CD4-positive, alpha-beta memory T cell (primary cell): Measurements from ENCODE around the gene ABHD6. TPM values are rescaled to one million over a fixed set of nuclear protein-coding genes. Genes with fewer than 3 reads are reported as not detected.
A peak's percentile ranks its signal among the peaks of the same experiment; 100 is the strongest.

Source experiments
- CTCF ChIA-PET: fragments of 350-600 bp; sonication (Branson Sonifier 250); formaldehyde crosslinking; loops from one replicate; lab custom pipeline; 2021; ENCODE audit warnings: inconsistent platforms; ENCODE audit not compliant: partially characterized antibody; lab: Charles Lee
- POLR2A ChIA-PET: fragments of 350-600 bp; sonication (Branson Sonifier 250); formaldehyde crosslinking; loops from one replicate; lab custom pipeline; 2021; ENCODE audit not compliant: partially characterized antibody; lab: Charles Lee
- DNase-seq, 5 donors: peaks; one replicate each; pipeline versions ENCODE4 v3.0.0 to v3.0.0-alpha.2; 2020 to 2022; ENCODE audit warnings: mixed read lengths in 1 of 5
- H3K27ac ChIP-seq: one replicate; pipeline ENCODE4 v1.7.0; 2013; ENCODE audit warnings: low read depth, low read length
- H3K27me3 ChIP-seq: 2 replicates; pipeline ENCODE4 v1.7.0; 2013; ENCODE audit warnings: mild to moderate bottlenecking, low read length, moderate library complexity; ENCODE audit not compliant: insufficient read depth
- H3K36me3 ChIP-seq: 2 replicates; pipeline ENCODE4 v1.7.0; 2013; ENCODE audit warnings: mild to moderate bottlenecking, low read length, moderate library complexity; ENCODE audit not compliant: insufficient read depth
- H3K4me1 ChIP-seq: 2 replicates; pipeline ENCODE4 v1.7.0; 2013; ENCODE audit warnings: mild to moderate bottlenecking, low read length, moderate library complexity; ENCODE audit not compliant: insufficient read depth
- H3K4me3 ChIP-seq, 2 donors: one replicate each; pipeline ENCODE4 v1.7.0; 2013; ENCODE audit warnings: low read length in 2 of 2, mild to moderate bottlenecking in 1 of 2
- H3K9me3 ChIP-seq, 2 donors: one replicate each; pipeline ENCODE4 v1.7.0; 2013; ENCODE audit warnings: low read length in 2 of 2, control low read depth in 1 of 2; ENCODE audit not compliant: control insufficient read depth in 1 of 2
- H3K27ac Mint-ChIP-seq, 7 donors: one replicate each; pipeline ENCODE4 v1.8.0; 2020 to 2021; ENCODE audit warnings: mixed read lengths in 7 of 7, mild to moderate bottlenecking in 6 of 7, inconsistent platforms in 3 of 7, moderate library complexity in 3 of 7
- H3K27me3 Mint-ChIP-seq, 2 donors: one replicate each; pipeline ENCODE4 v1.8.0; 2020 to 2021; ENCODE audit warnings: mixed read lengths in 2 of 2
- H3K36me3 Mint-ChIP-seq, 2 donors: one replicate each; pipeline ENCODE4 v1.8.0; 2020 to 2021; ENCODE audit warnings: mixed read lengths in 2 of 2, inconsistent platforms in 1 of 2, mild to moderate bottlenecking in 1 of 2
- H3K4me1 Mint-ChIP-seq, 4 donors: one replicate each; pipeline ENCODE4 v1.8.0; 2020 to 2021; ENCODE audit warnings: mixed read lengths in 4 of 4, mild to moderate bottlenecking in 1 of 4
- H3K4me3 Mint-ChIP-seq, 8 donors: one replicate each; pipeline ENCODE4 v1.8.0; 2020 to 2021; ENCODE audit warnings: mixed read lengths in 8 of 8, mild to moderate bottlenecking in 7 of 8, moderate library complexity in 6 of 8, inconsistent platforms in 3 of 8
- H3K9me3 Mint-ChIP-seq, 8 donors: one replicate each; pipeline ENCODE4 v1.8.0; 2020 to 2021; ENCODE audit warnings: mixed read lengths in 8 of 8, mild to moderate bottlenecking in 5 of 8, inconsistent platforms in 3 of 8, moderate library complexity in 1 of 8
- intact Hi-C: fragments of 100-400 bp; cut with micrococcal nuclease; formaldehyde crosslinking; loops from one replicate; pipeline ENCODE4 v1.15.1; 2023
- polyA plus RNA-seq, 2 donors: library from polyadenylated mRNA; unstranded; fragments of 300-500 nt; fragmentation: Illumina TruSeq; gene quantifications; one replicate each; pipeline ENCODE4 v1.2.3, GENCODE V29; 2021
- total RNA-seq, 2 experiments: library from RNA; stranded (reverse); gene quantifications; one replicate each; pipeline ENCODE4 v1.2.3, GENCODE V29; 2021

Gene ABHD6
- total and polyA plus RNA-seq, 4 experiments from 2014 or later: 4.7 to 8.2 (median 6.2) TPM

GRCh38 chr3:58326267-58326900, 88.8 kb downstream of the ABHD6 start:
- H3K36me3 Mint-ChIP-seq: peaks cover 0 to 1% of the 10 kb centered on the region in 2 donors
- H3K36me3 ChIP-seq: no peaks in the 10 kb centered on the region
- ChIA-PET CTCF (interaction anchor here (1.0 to 7.0 kb wide), 7 partner anchors 9 to 209 kb away, joined by 3 to 62 read pairs (median 5); partner anchors contain the start of genes HTD2, KCTD6 and RPP14), POLR2A (interaction anchor here (1.6 kb wide), 1 partner anchor 165 kb away, joined by 3 read pairs; the partner anchor contains the start of gene KCTD6)
- H3K9me3 ChIP-seq: no peaks in the 10 kb centered on the region
- no peak overlapping the region for H3K27ac ChIP-seq
- peaks cover 18% of the 10 kb centered on the region for H3K4me1 ChIP-seq
- H3K4me1 Mint-ChIP-seq: peaks cover 7 to 30% (median 18%) of the 10 kb centered on the region in 4 donors
- H3K4me3 Mint-ChIP-seq: no peak overlapping the region
- no peaks in the 10 kb centered on the region for H3K27me3 Mint-ChIP-seq
- no peak overlapping the region for H3K4me3 ChIP-seq
- no peak for DNase-seq
- intact Hi-C loops: no loop called here
- no peaks in the 10 kb centered on the region for H3K27me3 ChIP-seq
- peak overlapping the region in 6 of 7 donors; percentile 9 to 85 (median 70) for H3K27ac Mint-ChIP-seq
- no peaks in the 10 kb centered on the region for H3K9me3 Mint-ChIP-seq

- Histone ChIP-seq H3K4me3 (no peak overlapping the region), H3K4me1 (peaks cover 31% of the 10 kb centered on the region), H3K27ac (no peak overlapping the region), H3K27me3 (no peaks in the 10 kb centered on the region), H3K9me3 (no peaks in the 10 kb centered on the region), H3K36me3 (no peaks in the 10 kb centered on the region)
- Mint-ChIP-seq H3K27ac (no peak overlapping the region), H3K9me3 (no peaks in the 10 kb centered on the region), H3K4me1 (peaks cover 14 to 43% (median 28%) of the 10 kb centered on the region in 4 donors), H3K4me3 (no peak overlapping the region), H3K36me3 (peaks cover 0 to 5% of the 10 kb centered on the region in 2 donors), H3K27me3 (no peaks in the 10 kb centered on the region)
- DNase-seq: no peak
- ChIA-PET POLR2A (interaction anchor here (1.7 to 2.7 kb wide), 2 partner anchors 23 to 162 kb away, joined by 3 to 14 read pairs; partner anchors contain the start of genes HTD2, KCTD6 and RPP14), CTCF (interaction anchor here (2.7 to 5.2 kb wide), 2 partner anchors 23 to 163 kb away, joined by 15 to 50 read pairs; partner anchors contain the start of genes HTD2, KCTD6 and RPP14)
- intact Hi-C loops: no loop called here
These were observed 91.7 kb downstream of the ABHD6 start for GRCh38 chr3:58329150-58329921.

- intact Hi-C loops: loop anchor here (5.0 kb wide), 1 partner anchor 93 kb away; the partner anchor contains the start of gene ABHD6
- peak overlapping the region in 2 of 7 donors; percentile 4 to 32 for H3K27ac Mint-ChIP-seq
- DNase-seq: no peak
- H3K27me3 ChIP-seq: no peaks in the 10 kb centered on the region
- no peaks in the 10 kb centered on the region for H3K27me3 Mint-ChIP-seq
- ChIA-PET CTCF (interaction anchor here (0.6 to 5.2 kb wide), 3 partner anchors 8 to 162 kb away, joined by 3 to 50 read pairs (median 15); partner anchors contain the start of genes HTD2, KCTD6 and RPP14), POLR2A (interaction anchor here (1.7 to 2.7 kb wide), 2 partner anchors 23 to 162 kb away, joined by 3 to 14 read pairs; partner anchors contain the start of genes HTD2, KCTD6 and RPP14)
- peaks cover 0 to 6% of the 10 kb centered on the region in 2 donors for H3K36me3 Mint-ChIP-seq
- peaks cover 15 to 43% (median 28%) of the 10 kb centered on the region in 4 donors for H3K4me1 Mint-ChIP-seq
- H3K9me3 ChIP-seq: no peaks in the 10 kb centered on the region
- no peaks in the 10 kb centered on the region for H3K36me3 ChIP-seq
- H3K4me3 Mint-ChIP-seq: no peak overlapping the region
- no peak overlapping the region for H3K4me3 ChIP-seq
- H3K27ac ChIP-seq: no peak overlapping the region
- H3K9me3 Mint-ChIP-seq: no peaks in the 10 kb centered on the region
- H3K4me1 ChIP-seq: peaks cover 32% of the 10 kb centered on the region
These were observed 92.4 kb downstream of the ABHD6 start for GRCh38 chr3:58329922-58330413.

GRCh38 chr3:58331593-58332152, 94.1 kb downstream of the ABHD6 start:
- Mint-ChIP-seq H3K4me1 (peaks cover 23 to 49% (median 33%) of the 10 kb centered on the region in 4 donors), H3K27me3 (no peaks in the 10 kb centered on the region), H3K4me3 (peak overlapping the region in 7 of 8 donors; percentile 58 to 85 (median 75)), H3K36me3 (peaks cover 5 to 6% of the 10 kb centered on the region in 2 donors), H3K9me3 (no peaks in the 10 kb centered on the region), H3K27ac (peak overlapping the region in 3 of 7 donors; percentile 72 to 79 (median 76))
- CTCF ChIA-PET: interaction anchor here (1.0 to 6.2 kb wide), 5 partner anchors 24 to 160 kb away, joined by 3 to 50 read pairs (median 15); partner anchors contain the start of genes HTD2, KCTD6 and RPP14
- no peak for DNase-seq
- intact Hi-C loops: loop anchor here (1.0 to 5.0 kb wide), 4 partner anchors 10 to 161 kb away; partner anchors contain the start of genes ABHD6, HTD2, KCTD6 and RPP14
- peaks cover 30% of the 10 kb centered on the region for H3K4me1 ChIP-seq
- H3K9me3 ChIP-seq: no peaks in the 10 kb centered on the region
- POLR2A ChIA-PET: interaction anchor here (0.9 to 3.6 kb wide), 5 partner anchors 18 to 161 kb away, joined by 3 to 33 read pairs (median 14); partner anchors contain the start of genes HTD2, KCTD6 and RPP14
- peak overlapping the region; percentile 29 for H3K27ac ChIP-seq
- no peaks in the 10 kb centered on the region for H3K36me3 ChIP-seq
- H3K27me3 ChIP-seq: no peaks in the 10 kb centered on the region
- H3K4me3 ChIP-seq: no peak overlapping the region

- Mint-ChIP-seq H3K9me3 (no peaks in the 10 kb centered on the region), H3K4me3 (peak within 1 kb of the TSS; percentile 96 to 100 (median 100)), H3K4me1 (peaks cover 23 to 48% (median 33%) of the 10 kb centered on the region in 4 donors), H3K27me3 (no peaks in the 10 kb centered on the region), H3K27ac (peak within 1 kb of the TSS; percentile 85 to 98 (median 95)), H3K36me3 (peaks cover 5 to 6% of the 10 kb centered on the region in 2 donors)
- intact Hi-C loops: loop anchor here (1.0 to 5.0 kb wide), 6 partner anchors 11 to 160 kb away; partner anchors contain the start of genes ABHD6, HTD2, KCTD6 and PDHB
- no peaks in the 10 kb centered on the region for H3K9me3 ChIP-seq
- H3K27ac ChIP-seq: peak within 1 kb of the TSS; percentile 56
- H3K4me3 ChIP-seq: peak within 1 kb of the TSS; percentile 46 to 57
- CTCF ChIA-PET: interaction anchor here (1.0 to 6.2 kb wide), 8 partner anchors 11 to 163 kb away, joined by 4 to 50 read pairs (median 5); partner anchors contain the start of genes HTD2, KCTD6 and RPP14
- no peaks in the 10 kb centered on the region for H3K36me3 ChIP-seq
- DNase-seq: peak; percentile 75 to 84 (median 81)
- POLR2A ChIA-PET: interaction anchor here (0.9 to 3.6 kb wide), 4 partner anchors 17 to 160 kb away, joined by 5 to 33 read pairs (median 14); partner anchors contain the start of genes HTD2, KCTD6, PDHB and RPP14
- no peaks in the 10 kb centered on the region for H3K27me3 ChIP-seq
- peaks cover 30% of the 10 kb centered on the region for H3K4me1 ChIP-seq
These were observed 95.1 kb downstream of the ABHD6 start, which contains the start of gene PXK for GRCh38 chr3:58332575-58333188. PXK (plus strand) TSS chr3:58332892; CDS start chr3:58332989, 97 bp downstream.
